PC-3 (cell line): ENCODE data around the gene SH2D3C.

Experiments used
- EZH2 ChIP-seq: fragments of 300-600 bp; sonication (generic); IDR thresholded peaks from one replicate; pipeline ENCODE4 v1.6.1; 2017; ENCODE audit warnings: antibody characterized with exemption, mild to moderate bottlenecking, low read length; ENCODE audit not compliant: unreplicated experiment
- TF ChIP-seq, protein P1 (sequence below): fragments of 300-600 bp; sonication (generic); conservative IDR thresholded peaks from 2 replicates; pipeline ENCODE4 v1.5.1; 2017; ENCODE audit warnings: antibody characterized with exemption, low read depth, mild to moderate bottlenecking, low read length

DNA sequence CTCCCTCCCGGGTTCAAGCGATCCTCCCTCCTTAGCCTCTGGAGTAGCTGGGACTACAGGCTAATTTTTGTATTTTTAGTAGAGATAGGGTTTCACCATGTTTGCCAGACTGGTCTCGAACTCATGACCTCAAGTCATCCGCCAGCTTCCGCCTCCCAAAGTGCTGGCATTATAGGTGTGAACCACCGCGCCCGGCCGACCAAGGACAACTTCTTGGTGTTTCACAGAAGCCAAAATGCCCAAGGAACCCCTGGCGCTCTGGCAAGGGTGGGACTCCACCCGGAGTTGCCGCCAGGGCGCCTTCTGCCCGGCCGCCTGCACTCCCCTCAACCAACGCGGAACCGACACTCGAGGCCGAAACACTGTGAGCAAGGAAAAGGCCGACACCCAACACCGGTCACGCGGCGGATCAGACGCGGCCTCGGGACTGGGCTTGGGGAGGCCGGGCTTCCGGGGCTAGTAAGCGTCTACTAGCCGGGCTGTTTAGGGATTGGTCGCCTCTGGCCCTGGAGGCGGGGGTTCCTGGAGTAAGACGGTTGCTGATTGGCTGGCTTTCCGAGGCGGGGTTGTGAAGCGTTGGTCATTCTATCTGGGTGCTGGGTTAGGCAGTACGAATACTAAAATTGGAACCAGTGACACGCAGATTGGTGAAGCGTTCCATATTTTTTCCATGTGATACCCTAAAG, 79.3 kb downstream of the SH2D3C start:
- TF ChIP-seq, protein P1, sequence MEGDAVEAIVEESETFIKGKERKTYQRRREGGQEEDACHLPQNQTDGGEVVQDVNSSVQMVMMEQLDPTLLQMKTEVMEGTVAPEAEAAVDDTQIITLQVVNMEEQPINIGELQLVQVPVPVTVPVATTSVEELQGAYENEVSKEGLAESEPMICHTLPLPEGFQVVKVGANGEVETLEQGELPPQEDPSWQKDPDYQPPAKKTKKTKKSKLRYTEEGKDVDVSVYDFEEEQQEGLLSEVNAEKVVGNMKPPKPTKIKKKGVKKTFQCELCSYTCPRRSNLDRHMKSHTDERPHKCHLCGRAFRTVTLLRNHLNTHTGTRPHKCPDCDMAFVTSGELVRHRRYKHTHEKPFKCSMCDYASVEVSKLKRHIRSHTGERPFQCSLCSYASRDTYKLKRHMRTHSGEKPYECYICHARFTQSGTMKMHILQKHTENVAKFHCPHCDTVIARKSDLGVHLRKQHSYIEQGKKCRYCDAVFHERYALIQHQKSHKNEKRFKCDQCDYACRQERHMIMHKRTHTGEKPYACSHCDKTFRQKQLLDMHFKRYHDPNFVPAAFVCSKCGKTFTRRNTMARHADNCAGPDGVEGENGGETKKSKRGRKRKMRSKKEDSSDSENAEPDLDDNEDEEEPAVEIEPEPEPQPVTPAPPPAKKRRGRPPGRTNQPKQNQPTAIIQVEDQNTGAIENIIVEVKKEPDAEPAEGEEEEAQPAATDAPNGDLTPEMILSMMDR, result no peak
- TF ChIP-seq EZH2, result no peak
